Tibial nerve (tissue), 4 donors: Measurements from ENCODE around the gene C10orf62. TPM values are rescaled to one million over a fixed set of nuclear protein-coding genes. Genes with fewer than 3 reads are reported as not detected.

Source experiments
- DNase-seq, 2 donors: peaks; one replicate each; pipeline ENCODE4 v3.0.0-alpha.2; 2019; ENCODE audit warnings: low spot score in 2 of 2
- H3K27ac ChIP-seq, 4 donors: fragments of 200-600 bp; sonication (generic) in 3 of 4; one replicate each; pipeline ENCODE4 v1.5.1; 2017 to 2019; ENCODE audit warnings: mild to moderate bottlenecking in 1 of 4
- H3K27me3 ChIP-seq, 2 donors: fragments of 200-600 bp; sonication (generic) in 1 of 2; one replicate each; pipeline versions ENCODE4 v1.5.1 to v1.6.0; 2017 to 2019
- H3K36me3 ChIP-seq, 3 donors: fragments of 200-600 bp; sonication (generic); one replicate each; pipeline ENCODE4 v1.5.1; 2018 to 2019
- H3K4me1 ChIP-seq, 4 donors: fragments of 200-600 bp; sonication (generic) in 3 of 4; one replicate each; pipeline ENCODE4 v1.5.1; 2017 to 2019
- H3K4me3 ChIP-seq, 4 donors: fragments of 200-600 bp; sonication (generic) in 3 of 4; one replicate each; pipeline ENCODE4 v1.5.1; 2017 to 2019; ENCODE audit warnings: mild to moderate bottlenecking in 1 of 4, moderate library complexity in 1 of 4
- H3K9me3 ChIP-seq, 4 donors: fragments of 200-600 bp; sonication (generic) in 3 of 4; one replicate each; pipeline ENCODE4 v1.5.1; 2017 to 2019
- CTCF ChIP-seq, 5 experiments: fragments of 200-600 bp in 3 of 5; fragments of 450-650 bp in 2 of 5; sonication (generic) in 3 of 5; IDR thresholded peaks; one replicate each; pipeline ENCODE4 v1.5.1; 2016 to 2019; ENCODE audit warnings: antibody characterized with exemption in 5 of 5, mild to moderate bottlenecking in 3 of 5, moderate library complexity in 2 of 5
- EP300 ChIP-seq, 2 donors: sonication (generic); formaldehyde crosslinking; IDR thresholded peaks; one replicate each; pipeline ENCODE4 v1.6.1; 2017; ENCODE audit warnings: antibody characterized with exemption in 2 of 2, mild to moderate bottlenecking in 1 of 2
- POLR2A ChIP-seq, 2 donors: fragments of 450-650 bp; IDR thresholded peaks; one replicate each; pipeline ENCODE4 v1.6.1; 2017; ENCODE audit warnings: antibody characterized with exemption in 2 of 2, mild to moderate bottlenecking in 2 of 2, moderate library complexity in 2 of 2
- WGBS, 2 donors: methylation state at CpG; one replicate each; pipeline ENCODE4 v1.1.5; 2018; 5-methylcytosine and 5-hydroxymethylcytosine counted together
- total RNA-seq, 4 donors: library from RNA; depleted of rRNA; stranded (reverse); fragments of >200 nt; gene quantifications; one replicate each; pipeline ENCODE4 v1.1.0, GENCODE V29; 2016

Gene C10orf62
- total RNA-seq, 4 donors from 2014 or later = 1.1 to 1.7 (median 1.2) TPM

GRCh38 chr10:97563337-97563736 is 26.2 kb upstream of the C10orf62 start:
- H3K27me3 ChIP-seq = no peaks in the 10 kb centered on the region
- 94 to 96% methylated on average over 4 of the region's 4 CpGs for WGBS, 2 donors
- peaks cover 0 to 7% (median 0%) of the 10 kb centered on the region in 3 donors for H3K36me3 ChIP-seq
- TF ChIP-seq CTCF (IDR thresholded peaks at IDR 0.05) (no peak), EP300 (IDR thresholded peaks at IDR 0.05) (no peak), POLR2A (IDR thresholded peaks at IDR 0.05) (no peak)
- no peaks in the 10 kb centered on the region for H3K4me1 ChIP-seq
- no peak overlapping the region for H3K27ac ChIP-seq
- no peak for DNase-seq
- no peaks in the 10 kb centered on the region for H3K9me3 ChIP-seq
- H3K4me3 ChIP-seq = no peak overlapping the region

- no peaks in the 10 kb centered on the region for H3K27me3 ChIP-seq
- no peak for DNase-seq
- no peak overlapping the region for H3K4me3 ChIP-seq
- H3K36me3 ChIP-seq = peaks cover 0 to 21% (median 0%) of the 10 kb centered on the region in 3 donors
- H3K4me1 ChIP-seq = no peaks in the 10 kb centered on the region
- 85 to 94% methylated on average over 4 of the region's 4 CpGs for WGBS, 2 donors
- no peaks in the 10 kb centered on the region for H3K9me3 ChIP-seq
- no peak for TF ChIP-seq EP300 (IDR thresholded peaks at IDR 0.05)
- TF ChIP-seq CTCF (IDR thresholded peaks at IDR 0.05) = no peak
- no peak for TF ChIP-seq POLR2A (IDR thresholded peaks at IDR 0.05)
- H3K27ac ChIP-seq = no peak overlapping the region
Observed at GRCh38 chr10:97564776-97565175, 24.7 kb upstream of the C10orf62 start.

- Histone ChIP-seq H3K36me3 (peaks cover 0 to 38% (median 0%) of the 10 kb centered on the region in 3 donors), H3K4me1 (no peaks in the 10 kb centered on the region), H3K27ac (no peak overlapping the region), H3K9me3 (no peaks in the 10 kb centered on the region), H3K4me3 (no peak overlapping the region), H3K27me3 (no peaks in the 10 kb centered on the region)
- no peak for DNase-seq
- 96 to 100% methylated on average over 2 of the region's 2 CpGs for WGBS, 2 donors
- no peak for TF ChIP-seq EP300 (IDR thresholded peaks at IDR 0.05)
- TF ChIP-seq POLR2A (IDR thresholded peaks at IDR 0.05) = no peak
- no peak for TF ChIP-seq CTCF (IDR thresholded peaks at IDR 0.05)
Observed at GRCh38 chr10:97566336-97566996, 23.1 kb upstream of the C10orf62 start.

GRCh38 chr10:97567891-97568290 is 21.6 kb upstream of the C10orf62 start:
- 91 to 92% methylated on average over 15 of the region's 15 CpGs for WGBS, 2 donors
- no peak for TF ChIP-seq CTCF (IDR thresholded peaks at IDR 0.05)
- H3K9me3 ChIP-seq = no peaks in the 10 kb centered on the region
- H3K36me3 ChIP-seq = peaks cover 0 to 41% (median 0%) of the 10 kb centered on the region in 3 donors
- no peak overlapping the region for H3K27ac ChIP-seq
- H3K27me3 ChIP-seq = no peaks in the 10 kb centered on the region
- H3K4me1 ChIP-seq = peaks cover 0 to 10% (median 4%) of the 10 kb centered on the region in 4 donors
- no peak for DNase-seq
- no peak overlapping the region for H3K4me3 ChIP-seq

GRCh38 chr10:97570146-97570788 is 19.3 kb upstream of the C10orf62 start:
- H3K36me3 ChIP-seq = peaks cover 0 to 41% (median 0%) of the 10 kb centered on the region in 3 donors
- H3K27ac ChIP-seq = no peak overlapping the region
- TF ChIP-seq POLR2A (IDR thresholded peaks at IDR 0.05) (no peak), EP300 (IDR thresholded peaks at IDR 0.05) (no peak), CTCF (IDR thresholded peaks at IDR 0.05) (no peak)
- no peak for DNase-seq
- 90% methylated on average over 25 to 27 of the region's 33 CpGs for WGBS, 2 donors
- peaks cover 0 to 13% (median 4%) of the 10 kb centered on the region in 4 donors for H3K4me1 ChIP-seq
- H3K27me3 ChIP-seq = no peaks in the 10 kb centered on the region
- H3K9me3 ChIP-seq = no peaks in the 10 kb centered on the region
- no peak overlapping the region for H3K4me3 ChIP-seq
